T-cell (primary cell): ENCODE measurements around the gene CYTH2. TPM values are rescaled to one million over a fixed set of nuclear protein-coding genes. Genes with fewer than 3 reads are reported as not detected.
"Not testable (repeated sequence)": the region's sequence is repeated elsewhere in the genome, so short reads cannot be mapped to it uniquely, and the experiment has no call there.

Experiments used
- ATAC-seq, 4 experiments: fragments of 200-7000 bp in 3 of 4; fragments of 150-1000 bp in 1 of 4; cut with Tn5 transposase; replicated peaks in 1 of 4; 1 replicate in 3 of 4; 2 replicates in 1 of 4; pipeline ENCODE4 v1.10.0; 2021; ENCODE audit warnings: moderate library complexity in 3 of 4, mild to moderate bottlenecking in 2 of 4, moderate number of reproducible peaks in 1 of 4
- CTCF ChIA-PET, 2 donors: fragments of 300-600 bp; sonication (Branson Sonifier 250); formaldehyde crosslinking; loops; one replicate each; lab custom pipeline; 2022; ENCODE audit warnings: antibody characterized with exemption in 2 of 2; lab: Charles Lee
- POLR2A ChIA-PET, 2 donors: fragments of 300-600 bp; sonication (Branson Sonifier 250); formaldehyde crosslinking; loops; one replicate each; lab custom pipeline; 2022; ENCODE audit warnings: antibody characterized with exemption in 2 of 2; lab: Charles Lee
- DNase-seq, 35 experiments: peaks; one replicate each; pipeline versions ENCODE4 v3.0.0 to v3.0.0-alpha.2; 2013 to 2023
- H3K27ac ChIP-seq: one replicate; pipeline ENCODE4 v1.5.1; 2013; ENCODE audit warnings: low read length
- H3K27me3 ChIP-seq, 2 experiments: replicated peaks in 1 of 2; 1 replicate in 1 of 2; 2 replicates in 1 of 2; pipeline versions ENCODE4 v1.6.1 to v1.7.0; 2013; ENCODE audit warnings: low read length in 1 of 2, mixed read lengths in 1 of 2; ENCODE audit not compliant: control insufficient read depth in 2 of 2, insufficient read depth in 2 of 2; ENCODE audit errors: extremely low read depth in 1 of 2
- H3K36me3 ChIP-seq, 2 donors: 1 replicate in 1 of 2; 2 replicates in 1 of 2; pipeline versions ENCODE4 v1.6.1 to v1.7.0; 2013; ENCODE audit warnings: low read length in 1 of 2; ENCODE audit not compliant: control insufficient read depth in 2 of 2, insufficient read depth in 1 of 2; ENCODE audit errors: extremely low read depth in 1 of 2
- H3K4me1 ChIP-seq, 2 experiments: 1 replicate in 1 of 2; 2 replicates in 1 of 2; pipeline versions ENCODE4 v1.6.1 to v1.7.0; 2013; ENCODE audit warnings: low read length in 2 of 2, mixed read lengths in 1 of 2; ENCODE audit not compliant: insufficient read depth in 2 of 2, control insufficient read depth in 1 of 2; ENCODE audit errors: extremely low read depth in 1 of 2
- H3K4me3 ChIP-seq, 2 donors: 1 replicate in 1 of 2; 2 replicates in 1 of 2; pipeline versions ENCODE4 v1.5.1 to v1.7.0; 2013; ENCODE audit warnings: mild to moderate bottlenecking in 2 of 2, low read length in 1 of 2, moderate library complexity in 1 of 2; ENCODE audit not compliant: control insufficient read depth in 1 of 2; ENCODE audit errors: extremely low read depth in 1 of 2
- H3K9me3 ChIP-seq: 2 replicates; pipeline ENCODE4 v1.7.0; 2013
- H3K27ac Mint-ChIP-seq, 2 donors: one replicate each; pipeline ENCODE4 v1.8.0; 2020 to 2021; ENCODE audit warnings: mild to moderate bottlenecking in 2 of 2, mixed read lengths in 2 of 2
- H3K27me3 Mint-ChIP-seq, 2 donors: one replicate each; pipeline ENCODE4 v1.8.0; 2021 to 2022; ENCODE audit warnings: mixed read lengths in 2 of 2
- H3K36me3 Mint-ChIP-seq: one replicate; pipeline ENCODE4 v1.8.0; 2021; ENCODE audit warnings: mixed read lengths
- H3K4me1 Mint-ChIP-seq, 3 donors: one replicate each; pipeline ENCODE4 v1.8.0; 2020 to 2022; ENCODE audit warnings: mixed read lengths in 3 of 3, mild to moderate bottlenecking in 1 of 3
- H3K4me3 Mint-ChIP-seq, 3 donors: one replicate each; pipeline ENCODE4 v1.8.0; 2020 to 2022; ENCODE audit warnings: mild to moderate bottlenecking in 3 of 3, mixed read lengths in 3 of 3, moderate library complexity in 3 of 3
- H3K9me3 Mint-ChIP-seq, 3 donors: one replicate each; pipeline ENCODE4 v1.8.0; 2020 to 2022; ENCODE audit warnings: mixed read lengths in 3 of 3
- WGBS: methylation state at CpG from one replicate; pipeline ENCODE4 v1.1.5; 2013; ENCODE audit warnings: missing lambda C conversion rate; ENCODE audit not compliant: insufficient coverage; 5-methylcytosine and 5-hydroxymethylcytosine counted together
- total RNA-seq, 35 experiments: library from RNA in 6 of 35; stranded (reverse) in 6 of 35; fragments of 120-200 nt in 1 of 35; gene quantifications; one replicate each; pipeline versions ENCODE4 v1.2.1 to v1.2.4 and lab custom pipeline; 2013 to 2026

CYTH2 gene
- total RNA-seq, 5 donors from 2014 or later (not counting 1 experiment from before 2014, with no cell fraction given) = 37.8 to 81.5 (median 70.6) TPM

- ATAC-seq = no peak
- Mint-ChIP-seq H3K27ac (no peak overlapping the region), H3K4me3 (no peak overlapping the region), H3K27me3 (no peaks in the 10 kb centered on the region), H3K9me3 (no peaks in the 10 kb centered on the region), H3K4me1 (peaks cover 4 to 6% (median 6%) of the 10 kb centered on the region in 3 donors), H3K36me3 (no peaks in the 10 kb centered on the region)
- Histone ChIP-seq H3K27ac (no peak overlapping the region), H3K4me3 (no peak overlapping the region), H3K4me1 (peaks cover 0 to 9% of the 10 kb centered on the region in 2 experiments), H3K36me3 (no peaks in the 10 kb centered on the region), H3K9me3 (no peaks in the 10 kb centered on the region), H3K27me3 (peaks cover 0 to 8% of the 10 kb centered on the region in 2 experiments)
- CTCF ChIA-PET = no interaction called here
- POLR2A ChIA-PET = no interaction called here
- no peak for DNase-seq
- WGBS = no CpG with 5 or more reads among the region's 3 CpGs
Observed at GRCh38 chr19:48518207-48518606, 49.0 kb downstream of the CYTH2 start.

DNA sequence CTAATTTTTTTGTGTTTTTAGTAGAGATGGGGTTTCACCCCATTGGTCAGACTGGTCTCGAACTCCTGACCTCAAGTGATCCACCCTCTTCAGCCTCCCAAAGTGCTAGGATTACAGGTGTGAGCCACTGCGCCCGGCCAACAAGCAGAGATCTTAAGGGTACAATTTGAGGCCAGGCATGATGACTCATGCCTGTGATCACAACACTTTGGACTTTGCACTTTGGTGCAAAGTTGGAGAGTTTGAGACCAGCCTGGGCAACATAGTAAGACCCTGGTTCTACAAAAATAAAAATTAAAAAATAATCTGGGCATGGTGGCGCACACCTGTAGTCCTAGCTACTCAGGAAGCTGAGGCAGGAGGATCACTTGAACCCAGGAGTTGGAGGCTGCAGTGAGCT, 50.3 kb downstream of the CYTH2 start:
- H3K27ac ChIP-seq, H3K27ac Mint-ChIP-seq, H3K4me1 Mint-ChIP-seq, H3K4me3 Mint-ChIP-seq, H3K27me3 ChIP-seq, H3K9me3 ChIP-seq, ATAC-seq, H3K36me3 Mint-ChIP-seq, DNase-seq, H3K4me3 ChIP-seq, H3K9me3 Mint-ChIP-seq, H3K4me1 ChIP-seq, CTCF ChIA-PET, H3K36me3 ChIP-seq, H3K27me3 Mint-ChIP-seq, POLR2A ChIA-PET: not testable (repeated sequence)
- WGBS = 77% methylated on average over 3 of the region's 4 CpGs

DNA sequence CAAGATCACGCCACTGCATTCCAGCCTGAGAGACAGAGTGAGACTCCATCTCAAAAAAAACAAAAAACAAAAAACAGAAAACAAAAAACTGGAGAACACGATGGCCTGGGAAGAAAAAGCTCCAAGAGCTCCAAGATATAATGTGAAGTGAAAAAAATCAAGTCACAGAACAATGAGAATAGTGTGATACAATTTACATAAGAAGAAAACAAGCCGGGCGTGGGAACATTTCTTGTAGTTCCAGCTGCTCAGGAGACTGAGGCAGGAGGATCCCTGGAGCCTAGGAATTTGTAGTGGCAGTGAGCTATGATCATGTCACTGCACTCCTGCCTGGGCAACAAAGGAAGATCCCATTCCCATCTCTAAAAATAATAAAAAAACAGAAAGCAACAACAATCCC, 51.0 kb downstream of the CYTH2 start:
- Histone ChIP-seq H3K27me3 (peaks cover 0 to 8% of the 10 kb centered on the region in 2 experiments), H3K4me1 (no peaks in the 10 kb centered on the region), H3K36me3 (no peaks in the 10 kb centered on the region), H3K27ac (no peak overlapping the region), H3K4me3 (no peak overlapping the region), H3K9me3 (no peaks in the 10 kb centered on the region)
- ChIA-PET CTCF (interaction anchor here in 1 of 2 donors (0.7 kb wide), 1 partner anchor 63 kb away, joined by 5 read pairs; no protein-coding TSS in a partner anchor), POLR2A (no interaction called here)
- Mint-ChIP-seq H3K27me3 (peaks cover 3 to 4% of the 10 kb centered on the region in 2 donors), H3K4me1 (no peaks in the 10 kb centered on the region), H3K36me3 (peaks cover 7% of the 10 kb centered on the region), H3K27ac (no peak overlapping the region), H3K4me3 (no peak overlapping the region), H3K9me3 (peaks cover 4 to 9% (median 8%) of the 10 kb centered on the region in 3 donors)
- WGBS = no CpG with 5 or more reads among the region's 4 CpGs
- DNase-seq = no peak
- no peak for ATAC-seq

GRCh38 chr19:48524221-48524620, 55.1 kb downstream of the CYTH2 start:
- H3K27ac Mint-ChIP-seq = no peak overlapping the region
- H3K4me1 Mint-ChIP-seq = no peaks in the 10 kb centered on the region
- H3K9me3 Mint-ChIP-seq = peaks cover 4 to 25% (median 23%) of the 10 kb centered on the region in 3 donors
- Histone ChIP-seq H3K4me3 (no peak overlapping the region), H3K9me3 (no peaks in the 10 kb centered on the region), H3K27me3 (peaks cover 0 to 16% of the 10 kb centered on the region in 2 experiments), H3K4me1 (no peaks in the 10 kb centered on the region), H3K27ac (no peak overlapping the region), H3K36me3 (no peaks in the 10 kb centered on the region)
- H3K27me3 Mint-ChIP-seq = peaks cover 4 to 5% of the 10 kb centered on the region in 2 donors
- peaks cover 10% of the 10 kb centered on the region for H3K36me3 Mint-ChIP-seq
- ChIA-PET CTCF (no interaction called here), POLR2A (interaction anchor here in 1 of 2 donors (0.6 kb wide), 1 partner anchor 51 kb away, joined by 19 read pairs; no protein-coding TSS in a partner anchor)
- DNase-seq = no peak
- ATAC-seq = no peak
- 100% methylated on average over 1 of the region's 2 CpGs for WGBS
- no peak overlapping the region for H3K4me3 Mint-ChIP-seq

GRCh38 chr19:48524732-48525131, 55.6 kb downstream of the CYTH2 start:
- 100% methylated on average over 4 of the region's 5 CpGs for WGBS
- H3K4me3 Mint-ChIP-seq = no peak overlapping the region

DNA sequence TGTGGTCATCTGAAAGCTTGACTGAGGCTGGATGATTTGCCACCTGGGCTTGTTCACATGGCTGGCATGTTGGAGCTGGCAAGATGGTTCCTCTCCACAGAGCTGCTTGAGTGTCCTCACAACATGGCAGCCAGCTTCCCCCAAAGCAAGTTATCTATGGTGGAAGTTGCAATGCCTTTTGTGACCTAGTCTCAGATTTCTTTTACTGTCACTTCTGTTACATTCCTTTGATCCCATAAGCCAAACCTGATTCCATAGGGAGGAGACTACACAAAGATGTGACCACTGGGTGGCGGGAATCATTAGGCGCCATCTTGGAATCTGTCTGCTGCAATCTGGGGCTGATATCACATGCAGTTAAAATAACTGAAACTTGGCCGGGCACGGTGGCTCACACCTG, 60.0 kb downstream of the CYTH2 start:
- ATAC-seq (no peak), DNase-seq (no peak)
- CTCF ChIA-PET = no interaction called here
- H3K9me3 Mint-ChIP-seq = peaks cover 2 to 25% (median 24%) of the 10 kb centered on the region in 3 donors
- no peak overlapping the region for H3K27ac ChIP-seq
- WGBS = 94% methylated on average over 4 of the region's 4 CpGs
- H3K36me3 Mint-ChIP-seq = peaks cover 8% of the 10 kb centered on the region
- no peak overlapping the region for H3K4me3 ChIP-seq
- no peak overlapping the region for H3K4me3 Mint-ChIP-seq
- H3K4me1 ChIP-seq = no peaks in the 10 kb centered on the region
- no peak overlapping the region for H3K27ac Mint-ChIP-seq
- H3K27me3 Mint-ChIP-seq = peaks cover 2 to 13% of the 10 kb centered on the region in 2 donors
- POLR2A ChIA-PET = no interaction called here
- no peaks in the 10 kb centered on the region for H3K9me3 ChIP-seq
- no peaks in the 10 kb centered on the region for H3K4me1 Mint-ChIP-seq
- H3K36me3 ChIP-seq = no peaks in the 10 kb centered on the region
- H3K27me3 ChIP-seq = peaks cover 0 to 14% of the 10 kb centered on the region in 2 experiments

More at GRCh38 chr19:48524732-48525131, 55.6 kb downstream of the CYTH2 start:
- peaks cover 4 to 5% of the 10 kb centered on the region in 2 donors for H3K27me3 Mint-ChIP-seq
- DNase-seq (no peak), ATAC-seq (no peak)
- H3K36me3 Mint-ChIP-seq = peaks cover 10% of the 10 kb centered on the region
- Histone ChIP-seq H3K27me3 (peaks cover 0 to 16% of the 10 kb centered on the region in 2 experiments), H3K4me1 (no peaks in the 10 kb centered on the region), H3K4me3 (no peak overlapping the region), H3K9me3 (no peaks in the 10 kb centered on the region), H3K36me3 (no peaks in the 10 kb centered on the region), H3K27ac (no peak overlapping the region)
- ChIA-PET POLR2A (interaction anchor here in 1 of 2 donors (0.6 kb wide), 1 partner anchor 50 kb away, joined by 19 read pairs; no protein-coding TSS in a partner anchor), CTCF (no interaction called here)
- H3K9me3 Mint-ChIP-seq = peaks cover 4 to 27% (median 25%) of the 10 kb centered on the region in 3 donors
- H3K27ac Mint-ChIP-seq = no peak overlapping the region
- H3K4me1 Mint-ChIP-seq = no peaks in the 10 kb centered on the region
